Suprapubic skin (tissue), 3 donors: ENCODE data around the gene CEP112.

Experiments
- CTCF ChIP-seq, 2 donors: fragments of 200-600 bp in 1 of 2; fragments of 450-650 bp in 1 of 2; sonication (generic) in 1 of 2; IDR thresholded peaks; one replicate each; pipeline ENCODE4 v1.5.1; 2016 to 2019; ENCODE audit warnings: antibody characterized with exemption in 2 of 2, mild to moderate bottlenecking in 1 of 2, moderate library complexity in 1 of 2
- POLR2AphosphoS5 ChIP-seq, 3 donors: sonication (generic); formaldehyde crosslinking; IDR thresholded peaks; one replicate each; pipeline ENCODE4 v1.6.1; 2017; ENCODE audit warnings: antibody characterized with exemption in 3 of 3

- TF ChIP-seq CTCF (IDR thresholded peaks at IDR 0.05) (no peak), POLR2AphosphoS5 (IDR thresholded peaks at IDR 0.05) (no peak)
These were observed 193.3 kb downstream of the CEP112 start for GRCh38 chr17:65998675-65999074.
